GM13977 (cell line): ENCODE results near the gene CACNA1S.

Source experiments
- DNase-seq: peaks from one replicate; pipeline ENCODE4 v3.0.0; 2012; ENCODE audit warnings: low spot score
- in situ Hi-C: fragments of 300-500 bp; cut with MboI; formaldehyde crosslinking; loops from one replicate; pipeline ENCODE4 v1.12.0; 2022; ENCODE audit warnings: low sequenced_read_pairs, low pct_unique_long_range_greater_than_20kb, mixed read lengths, inconsistent platforms; ENCODE audit not compliant: unreplicated experiment
- TF ChIP-seq, protein P1 (sequence below): IDR thresholded peaks from 2 replicates; pipeline ENCODE4 v1.5.1; 2012; ENCODE audit warnings: mild to moderate bottlenecking, control low read depth; ENCODE audit not compliant: insufficient read depth; ENCODE audit errors: extremely low read depth, missing control alignments

The CACNA1S gene

DNA sequence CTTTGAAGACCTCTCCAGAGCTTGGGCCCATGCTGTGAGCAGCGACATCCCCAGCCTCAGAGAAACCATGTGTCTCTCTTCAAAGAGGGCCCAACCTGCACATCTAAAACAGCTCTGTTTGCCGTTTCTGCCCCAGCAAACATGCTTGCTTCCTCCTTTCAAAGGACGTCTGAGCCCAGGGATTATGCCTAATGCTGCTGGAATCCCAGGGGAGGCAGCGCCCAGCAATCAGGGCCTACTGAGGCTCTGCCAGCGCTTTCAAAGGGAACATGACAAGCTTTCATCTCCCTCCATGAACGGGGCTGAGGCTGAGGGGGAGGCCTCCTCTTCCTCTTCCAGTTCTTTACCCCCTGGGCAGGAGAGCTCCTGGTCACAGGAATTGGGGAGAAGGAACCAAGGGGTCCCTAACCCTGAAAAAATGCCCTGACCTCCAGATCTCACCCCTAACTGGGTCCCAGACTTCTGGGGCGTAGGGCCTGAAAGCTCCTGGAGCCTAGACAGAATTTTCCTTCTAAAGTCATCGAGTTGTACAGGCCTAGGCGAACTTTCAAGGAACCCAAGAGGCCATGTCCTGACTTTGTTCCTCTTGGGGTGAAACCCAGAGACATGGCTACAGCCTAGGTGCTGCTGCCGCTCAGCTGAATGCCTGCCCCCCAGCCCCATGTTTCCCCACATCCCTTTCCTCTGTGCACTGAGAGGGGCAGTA lies 28.2 kb upstream of the CACNA1S start:
- TF ChIP-seq, protein P1, sequence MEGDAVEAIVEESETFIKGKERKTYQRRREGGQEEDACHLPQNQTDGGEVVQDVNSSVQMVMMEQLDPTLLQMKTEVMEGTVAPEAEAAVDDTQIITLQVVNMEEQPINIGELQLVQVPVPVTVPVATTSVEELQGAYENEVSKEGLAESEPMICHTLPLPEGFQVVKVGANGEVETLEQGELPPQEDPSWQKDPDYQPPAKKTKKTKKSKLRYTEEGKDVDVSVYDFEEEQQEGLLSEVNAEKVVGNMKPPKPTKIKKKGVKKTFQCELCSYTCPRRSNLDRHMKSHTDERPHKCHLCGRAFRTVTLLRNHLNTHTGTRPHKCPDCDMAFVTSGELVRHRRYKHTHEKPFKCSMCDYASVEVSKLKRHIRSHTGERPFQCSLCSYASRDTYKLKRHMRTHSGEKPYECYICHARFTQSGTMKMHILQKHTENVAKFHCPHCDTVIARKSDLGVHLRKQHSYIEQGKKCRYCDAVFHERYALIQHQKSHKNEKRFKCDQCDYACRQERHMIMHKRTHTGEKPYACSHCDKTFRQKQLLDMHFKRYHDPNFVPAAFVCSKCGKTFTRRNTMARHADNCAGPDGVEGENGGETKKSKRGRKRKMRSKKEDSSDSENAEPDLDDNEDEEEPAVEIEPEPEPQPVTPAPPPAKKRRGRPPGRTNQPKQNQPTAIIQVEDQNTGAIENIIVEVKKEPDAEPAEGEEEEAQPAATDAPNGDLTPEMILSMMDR, result no peak
- in situ Hi-C loops, result no loop called here
- no peak for DNase-seq

DNA sequence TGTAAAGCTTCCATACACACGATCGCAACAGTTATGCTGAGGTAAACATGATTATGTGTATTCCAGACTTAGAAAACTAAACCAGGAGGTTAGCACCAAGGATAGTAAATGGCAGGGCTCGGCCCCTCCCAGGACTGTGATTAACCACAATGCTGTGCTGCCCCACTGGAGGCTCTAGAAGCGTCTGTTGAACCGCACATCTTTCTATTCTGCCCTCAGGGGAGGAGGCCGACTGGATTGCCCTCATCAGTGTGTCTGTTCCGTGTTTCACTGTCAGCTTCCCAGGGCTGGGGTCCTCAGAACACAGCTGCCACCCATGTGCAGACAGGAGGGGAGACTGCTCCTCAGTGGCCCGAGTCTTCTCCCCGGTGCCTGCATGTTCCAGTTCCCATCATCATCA lies 27.5 kb upstream of the CACNA1S start:
- DNase-seq, result no peak
- in situ Hi-C loops, result no loop called here
- TF ChIP-seq, protein P1, result no peak

DNA sequence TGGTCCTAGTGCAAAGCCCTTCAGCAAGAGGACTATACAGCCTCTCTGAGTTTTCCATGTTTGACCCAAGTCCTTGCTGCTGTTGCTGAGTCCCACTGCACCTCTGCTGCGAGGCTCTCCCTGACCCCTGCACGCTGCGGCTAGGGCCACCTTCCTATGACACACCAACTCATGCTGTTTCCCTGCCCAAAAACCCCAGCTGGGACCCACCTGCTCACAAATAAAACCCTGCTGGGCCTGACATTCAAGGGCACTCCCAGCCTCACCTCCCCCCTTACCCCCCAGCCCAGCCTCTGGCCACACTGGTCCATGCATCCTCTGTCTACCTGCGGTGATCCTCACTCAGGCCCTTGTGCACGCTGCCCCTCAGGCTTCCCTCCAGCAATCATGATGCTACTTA lies 27.1 kb upstream of the CACNA1S start:
- in situ Hi-C loops, result no loop called here
- TF ChIP-seq, protein P1, result no peak
- no peak for DNase-seq

GRCh38 chr1:201138311-201138840 lies 26.1 kb upstream of the CACNA1S start:
- in situ Hi-C loops, result no loop called here
- DNase-seq, result no peak
- TF ChIP-seq, protein P1, result no peak

DNA sequence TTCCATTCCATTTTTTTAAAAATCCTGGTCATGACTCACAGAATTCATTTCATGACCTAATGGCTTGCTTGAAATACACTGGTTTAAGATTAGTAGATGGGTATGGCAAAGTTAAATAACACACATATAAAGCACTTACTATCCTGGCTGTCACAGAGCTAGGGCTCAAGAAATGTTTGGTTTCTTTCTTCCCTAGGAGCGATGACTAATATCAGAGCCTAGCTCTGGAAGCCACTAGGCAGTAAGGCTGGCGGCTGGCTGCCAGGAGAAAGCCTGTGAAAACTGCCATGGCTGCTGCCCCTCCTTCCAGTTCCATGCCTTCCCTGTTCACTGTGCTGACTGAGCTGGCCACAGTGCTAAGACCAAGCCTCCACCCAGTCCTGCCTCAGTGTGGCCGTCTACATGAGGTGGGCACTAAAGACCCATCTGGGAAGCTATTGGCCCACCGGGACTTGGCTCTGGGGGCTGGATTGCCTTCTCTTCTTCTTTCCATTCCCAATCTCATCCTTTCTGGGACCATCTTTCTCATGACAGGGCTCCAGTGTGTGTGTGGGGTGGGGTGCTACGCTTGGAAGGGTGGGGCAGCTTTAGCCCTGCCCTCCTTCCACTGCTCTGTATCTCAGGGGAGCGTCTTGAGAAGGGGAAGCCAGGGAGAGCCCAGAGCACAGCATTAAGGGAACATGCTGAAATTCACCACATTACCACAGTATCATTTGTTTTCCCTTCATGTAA lies 25.5 kb upstream of the CACNA1S start:
- in situ Hi-C loops, result no loop called here
- TF ChIP-seq, protein P1, result no peak
- DNase-seq, result no peak

GRCh38 chr1:201137024-201137392 lies 24.8 kb upstream of the CACNA1S start:
- in situ Hi-C loops, result no loop called here
- no peak for DNase-seq
- TF ChIP-seq, protein P1, result no peak
